Upper lobe of right lung (tissue), 1 donor: ENCODE results near the gene MYO5B. TPM values are rescaled to one million over a fixed set of nuclear protein-coding genes. Genes with fewer than 3 reads are reported as not detected.

ENCODE experiments used
- ATAC-seq: fragments of 200-7000 bp; cut with Tn5 transposase; one replicate; pipeline ENCODE4 v1.9.1; 2020; ENCODE audit warnings: mild to moderate bottlenecking, moderate library complexity
- DNase-seq: peaks from one replicate; pipeline ENCODE4 v3.0.0-alpha.2; 2020
- H3K27ac ChIP-seq: fragments of 200-600 bp; one replicate; pipeline ENCODE4 v1.8.0; 2022
- H3K27me3 ChIP-seq: fragments of 200-600 bp; one replicate; pipeline ENCODE4 v1.8.0; 2022; ENCODE audit warnings: mild to moderate bottlenecking
- H3K36me3 ChIP-seq: fragments of 200-600 bp; one replicate; pipeline ENCODE4 v1.8.0; 2022
- H3K4me1 ChIP-seq: fragments of 200-600 bp; one replicate; pipeline ENCODE4 v1.8.0; 2022
- H3K4me3 ChIP-seq: fragments of 200-600 bp; one replicate; pipeline ENCODE4 v1.8.0; 2022; ENCODE audit warnings: mild to moderate bottlenecking
- H3K9me3 ChIP-seq: fragments of 200-600 bp; one replicate; pipeline ENCODE4 v1.8.0; 2022
- intact Hi-C: fragments of 100-400 bp; cut with DNase I; formaldehyde crosslinking; loops from one replicate; pipeline ENCODE4 v1.11.0; 2022
- total RNA-seq: library from RNA; stranded (reverse); fragmentation: NEBNext Ultra II Directional; extraction: Animal tissue kit (Norgen Biotek cat#: 25700); gene quantifications from one replicate; pipeline ENCODE4 v1.2.1, GENCODE V29; 2021
- TF ChIP-seq, protein P1 (sequence below): fragments of 200-600 bp; IDR thresholded peaks from one replicate; pipeline ENCODE4 v1.8.0; 2022; ENCODE audit warnings: antibody characterized with exemption
- donor health status: DM: no; HTN: yes; CAD: no; lungs with severe emphysema.

Gene MYO5B
- total RNA-seq, 1 donor from 2014 or later = 31.6 TPM

GRCh38 chr18:49847524-49847923, 347.4 kb downstream of the MYO5B start:
- TF ChIP-seq, protein P1, sequence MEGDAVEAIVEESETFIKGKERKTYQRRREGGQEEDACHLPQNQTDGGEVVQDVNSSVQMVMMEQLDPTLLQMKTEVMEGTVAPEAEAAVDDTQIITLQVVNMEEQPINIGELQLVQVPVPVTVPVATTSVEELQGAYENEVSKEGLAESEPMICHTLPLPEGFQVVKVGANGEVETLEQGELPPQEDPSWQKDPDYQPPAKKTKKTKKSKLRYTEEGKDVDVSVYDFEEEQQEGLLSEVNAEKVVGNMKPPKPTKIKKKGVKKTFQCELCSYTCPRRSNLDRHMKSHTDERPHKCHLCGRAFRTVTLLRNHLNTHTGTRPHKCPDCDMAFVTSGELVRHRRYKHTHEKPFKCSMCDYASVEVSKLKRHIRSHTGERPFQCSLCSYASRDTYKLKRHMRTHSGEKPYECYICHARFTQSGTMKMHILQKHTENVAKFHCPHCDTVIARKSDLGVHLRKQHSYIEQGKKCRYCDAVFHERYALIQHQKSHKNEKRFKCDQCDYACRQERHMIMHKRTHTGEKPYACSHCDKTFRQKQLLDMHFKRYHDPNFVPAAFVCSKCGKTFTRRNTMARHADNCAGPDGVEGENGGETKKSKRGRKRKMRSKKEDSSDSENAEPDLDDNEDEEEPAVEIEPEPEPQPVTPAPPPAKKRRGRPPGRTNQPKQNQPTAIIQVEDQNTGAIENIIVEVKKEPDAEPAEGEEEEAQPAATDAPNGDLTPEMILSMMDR = no peak
- ATAC-seq = no peak
- no peak for DNase-seq
- no peaks in the 10 kb centered on the region for H3K4me1 ChIP-seq
- no peak overlapping the region for H3K4me3 ChIP-seq
- no peak overlapping the region for H3K27ac ChIP-seq
- intact Hi-C loops = no loop called here
- H3K9me3 ChIP-seq = no peaks in the 10 kb centered on the region
- no peaks in the 10 kb centered on the region for H3K36me3 ChIP-seq
- H3K27me3 ChIP-seq = no peaks in the 10 kb centered on the region

DNA sequence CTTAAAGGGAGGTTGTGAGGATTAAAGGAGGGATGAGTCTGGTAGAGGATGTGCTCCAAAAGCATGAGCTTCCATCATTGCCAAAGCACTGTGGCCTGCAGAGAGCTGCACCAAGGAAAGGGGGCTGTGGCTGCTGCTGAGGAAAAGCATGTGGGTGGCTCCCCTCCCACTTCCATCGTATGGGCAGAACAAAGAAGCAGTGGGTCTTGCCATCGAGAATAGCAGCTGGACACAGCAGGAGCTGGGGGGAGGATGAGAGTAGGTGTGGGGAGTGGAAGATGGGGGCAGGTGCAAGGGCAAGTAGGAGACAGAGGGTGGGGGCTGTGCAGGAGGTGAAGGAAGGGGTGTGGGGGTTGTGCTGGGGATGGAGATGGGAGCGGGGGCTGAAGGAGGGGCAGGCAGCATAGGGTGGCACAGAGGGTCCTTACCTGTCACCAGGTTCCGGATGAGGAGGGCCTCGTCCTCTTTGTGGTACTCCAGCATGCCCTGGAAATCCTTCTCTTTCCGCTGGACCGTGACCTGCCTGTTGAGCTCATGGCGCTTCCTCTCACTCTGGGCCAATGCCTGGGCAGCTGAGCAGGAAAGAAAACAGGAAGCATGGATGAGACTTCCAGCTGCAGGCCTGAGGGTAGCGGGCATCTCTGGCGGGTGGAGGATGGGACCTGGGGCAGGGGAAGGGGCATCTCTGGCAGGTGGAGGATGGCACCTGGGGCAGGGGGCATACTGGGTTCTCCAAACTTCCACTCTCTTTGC, 348.1 kb downstream of the MYO5B start:
- TF ChIP-seq, protein P1 = no peak
- Histone ChIP-seq H3K9me3 (no peaks in the 10 kb centered on the region), H3K36me3 (no peaks in the 10 kb centered on the region), H3K4me3 (no peak overlapping the region), H3K27me3 (no peaks in the 10 kb centered on the region), H3K27ac (no peak overlapping the region), H3K4me1 (no peaks in the 10 kb centered on the region)
- DNase-seq (no peak), ATAC-seq (no peak)
- intact Hi-C loops = no loop called here

- Histone ChIP-seq H3K36me3 (no peaks in the 10 kb centered on the region), H3K27ac (no peak overlapping the region), H3K27me3 (no peaks in the 10 kb centered on the region), H3K4me3 (no peak overlapping the region), H3K4me1 (no peaks in the 10 kb centered on the region), H3K9me3 (no peaks in the 10 kb centered on the region)
- TF ChIP-seq, protein P1 = no peak
- DNase-seq (no peak), ATAC-seq (no peak)
- intact Hi-C loops = no loop called here
Observed at GRCh38 chr18:49846361-49846662, 348.6 kb downstream of the MYO5B start.

- Histone ChIP-seq H3K4me1 (no peaks in the 10 kb centered on the region), H3K36me3 (no peaks in the 10 kb centered on the region), H3K4me3 (no peak overlapping the region), H3K27ac (no peak overlapping the region), H3K9me3 (no peaks in the 10 kb centered on the region), H3K27me3 (no peaks in the 10 kb centered on the region)
- no peak for ATAC-seq
- DNase-seq = no peak
- TF ChIP-seq, protein P1 = no peak
- intact Hi-C loops = no loop called here
Observed at GRCh38 chr18:49845629-49846360, 349.2 kb downstream of the MYO5B start.

- Histone ChIP-seq H3K9me3 (no peaks in the 10 kb centered on the region), H3K4me3 (no peak overlapping the region), H3K27ac (no peak overlapping the region), H3K27me3 (no peaks in the 10 kb centered on the region), H3K36me3 (no peaks in the 10 kb centered on the region), H3K4me1 (no peaks in the 10 kb centered on the region)
- DNase-seq (no peak), ATAC-seq (no peak)
- intact Hi-C loops = no loop called here
- TF ChIP-seq, protein P1 = no peak
Observed at GRCh38 chr18:49844903-49845302, 350.0 kb downstream of the MYO5B start.
